ENCODE results near the gene NOSTRIN.

The NOSTRIN gene

DNA sequence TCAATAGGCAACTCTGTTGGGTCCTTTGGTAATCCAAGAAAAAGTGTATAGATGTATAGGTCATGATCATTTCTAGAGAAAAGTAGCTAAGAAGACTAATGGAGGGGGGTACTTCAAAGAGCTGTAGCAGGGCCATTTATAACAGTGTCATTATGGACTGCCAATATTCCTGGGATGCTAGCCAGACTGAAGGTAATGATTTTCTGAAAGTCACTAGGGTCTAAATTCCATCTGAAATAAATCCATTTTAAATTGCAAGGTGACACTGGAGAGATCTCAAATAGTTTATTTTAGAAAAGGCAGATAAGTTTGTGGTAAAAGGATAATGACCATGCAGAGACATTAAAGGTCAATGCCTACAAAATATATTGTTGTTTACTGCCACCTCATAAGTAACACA, 92.3 kb downstream of the NOSTRIN start:
- DNase-seq (ENCODE audit: low read depth), result no peak
- TF ChIP-seq POLR2A (IDR thresholded peaks at IDR 0.05; ENCODE audit: extremely low read depth, insufficient read length) (no peak), MYC (IDR thresholded peaks at IDR 0.05; ENCODE audit: low read depth, low read length) (no peak)
- TF ChIP-seq, protein P1, sequence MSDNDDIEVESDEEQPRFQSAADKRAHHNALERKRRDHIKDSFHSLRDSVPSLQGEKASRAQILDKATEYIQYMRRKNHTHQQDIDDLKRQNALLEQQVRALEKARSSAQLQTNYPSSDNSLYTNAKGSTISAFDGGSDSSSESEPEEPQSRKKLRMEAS (IDR thresholded peaks at IDR 0.05; ENCODE audit: low read depth, low read length), result no peak
- TF ChIP-seq, protein P2, sequence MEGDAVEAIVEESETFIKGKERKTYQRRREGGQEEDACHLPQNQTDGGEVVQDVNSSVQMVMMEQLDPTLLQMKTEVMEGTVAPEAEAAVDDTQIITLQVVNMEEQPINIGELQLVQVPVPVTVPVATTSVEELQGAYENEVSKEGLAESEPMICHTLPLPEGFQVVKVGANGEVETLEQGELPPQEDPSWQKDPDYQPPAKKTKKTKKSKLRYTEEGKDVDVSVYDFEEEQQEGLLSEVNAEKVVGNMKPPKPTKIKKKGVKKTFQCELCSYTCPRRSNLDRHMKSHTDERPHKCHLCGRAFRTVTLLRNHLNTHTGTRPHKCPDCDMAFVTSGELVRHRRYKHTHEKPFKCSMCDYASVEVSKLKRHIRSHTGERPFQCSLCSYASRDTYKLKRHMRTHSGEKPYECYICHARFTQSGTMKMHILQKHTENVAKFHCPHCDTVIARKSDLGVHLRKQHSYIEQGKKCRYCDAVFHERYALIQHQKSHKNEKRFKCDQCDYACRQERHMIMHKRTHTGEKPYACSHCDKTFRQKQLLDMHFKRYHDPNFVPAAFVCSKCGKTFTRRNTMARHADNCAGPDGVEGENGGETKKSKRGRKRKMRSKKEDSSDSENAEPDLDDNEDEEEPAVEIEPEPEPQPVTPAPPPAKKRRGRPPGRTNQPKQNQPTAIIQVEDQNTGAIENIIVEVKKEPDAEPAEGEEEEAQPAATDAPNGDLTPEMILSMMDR (IDR thresholded peaks at IDR 0.05; ENCODE audit: low read depth, low read length), result no peak
- H3K4me3 ChIP-seq (ENCODE audit: low read depth, low read length), result no peak overlapping the region

DNA sequence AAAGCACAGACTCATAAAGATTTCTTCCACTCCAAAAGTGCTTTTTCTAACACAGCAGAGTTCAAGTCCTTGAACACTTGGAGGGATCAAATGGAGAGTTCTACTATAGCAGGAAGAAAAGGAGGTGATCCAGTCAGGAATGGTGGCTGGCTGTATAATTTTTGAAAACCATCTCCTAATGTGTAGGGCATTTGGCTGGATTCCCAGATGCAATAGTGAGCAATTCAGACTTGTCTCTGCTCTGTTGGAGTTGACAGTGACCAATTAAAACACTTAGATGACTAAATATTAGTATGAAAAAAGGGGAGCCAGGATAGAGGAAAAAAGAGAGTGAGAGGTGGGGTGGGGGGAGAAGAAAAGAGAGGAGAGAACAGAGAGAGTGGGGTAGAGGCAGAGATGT, 93.3 kb downstream of the NOSTRIN start:
- TF ChIP-seq, protein P2 (IDR thresholded peaks at IDR 0.05; ENCODE audit: low read depth, low read length), result no peak
- TF ChIP-seq, protein P1 (IDR thresholded peaks at IDR 0.05; ENCODE audit: low read depth, low read length), result no peak
- TF ChIP-seq MYC (IDR thresholded peaks at IDR 0.05; ENCODE audit: low read depth, low read length) (no peak), POLR2A (IDR thresholded peaks at IDR 0.05; ENCODE audit: extremely low read depth, insufficient read length) (no peak)
- H3K4me3 ChIP-seq (ENCODE audit: low read depth, low read length), result no peak overlapping the region
- no peak for DNase-seq (ENCODE audit: low read depth)

GRCh38 chr2:168896783-168897182, 94.3 kb downstream of the NOSTRIN start:
- DNase-seq (ENCODE audit: low read depth), result peak; percentile 46
- H3K4me3 ChIP-seq (ENCODE audit: low read depth, low read length), result no peak overlapping the region
- TF ChIP-seq, protein P1 (IDR thresholded peaks at IDR 0.05; ENCODE audit: low read depth, low read length), result no peak
- TF ChIP-seq, protein P2 (IDR thresholded peaks at IDR 0.05; ENCODE audit: low read depth, low read length), result no peak
- TF ChIP-seq MYC (IDR thresholded peaks at IDR 0.05; ENCODE audit: low read depth, low read length) (no peak), POLR2A (IDR thresholded peaks at IDR 0.05; ENCODE audit: extremely low read depth, insufficient read length) (no peak)

GRCh38 chr2:168897449-168897848, 95.0 kb downstream of the NOSTRIN start:
- H3K4me3 ChIP-seq (ENCODE audit: low read depth, low read length), result no peak overlapping the region
- TF ChIP-seq, protein P1 (IDR thresholded peaks at IDR 0.05; ENCODE audit: low read depth, low read length), result no peak
- TF ChIP-seq MYC (IDR thresholded peaks at IDR 0.05; ENCODE audit: low read depth, low read length) (no peak), POLR2A (IDR thresholded peaks at IDR 0.05; ENCODE audit: extremely low read depth, insufficient read length) (no peak)
- TF ChIP-seq, protein P2 (IDR thresholded peaks at IDR 0.05; ENCODE audit: low read depth, low read length), result no peak
- no peak for DNase-seq (ENCODE audit: low read depth)

DNA sequence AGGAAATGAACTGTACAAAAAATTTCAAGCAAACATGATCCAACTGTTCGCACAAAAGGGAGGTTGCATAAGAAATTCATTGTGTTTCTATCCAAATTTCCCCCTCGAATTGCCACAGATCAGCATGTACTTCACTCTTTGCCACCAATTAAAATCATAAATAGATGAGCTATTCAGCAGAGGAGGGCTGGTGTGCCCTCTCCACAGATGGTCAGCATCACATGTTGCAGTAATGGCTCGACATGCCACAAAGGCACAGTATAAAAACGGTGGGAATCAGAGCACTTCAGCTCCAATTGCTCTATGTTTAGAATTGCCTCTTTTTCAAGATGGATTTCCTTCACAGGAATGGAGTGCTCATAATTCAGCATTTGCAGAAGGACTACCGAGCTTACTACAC, 98.6 kb downstream of the NOSTRIN start, which contains the start of gene G6PC2:
Gene G6PC2 (plus strand): TSS at position 289 of the 400 bp plus-strand sequence. CDS start 41 bp downstream, at position 330.
- H3K4me3 ChIP-seq (ENCODE audit: low read depth, low read length), result no peak within 1 kb of the TSS

More for the DNA sequence above, 98.6 kb downstream of the NOSTRIN start, which contains the start of gene G6PC2:
- TF ChIP-seq, protein P1 (IDR thresholded peaks at IDR 0.05; ENCODE audit: low read depth, low read length), result no peak
- TF ChIP-seq, protein P2 (IDR thresholded peaks at IDR 0.05; ENCODE audit: low read depth, low read length), result no peak
- no peak for TF ChIP-seq POLR2A (IDR thresholded peaks at IDR 0.05; ENCODE audit: extremely low read depth, insufficient read length)
- TF ChIP-seq MYC (IDR thresholded peaks at IDR 0.05; ENCODE audit: low read depth, low read length), result no peak
- DNase-seq (ENCODE audit: low read depth), result no peak
